SK-N-SH treated with all-trans-retinoic acid at 6 μM for 48 hours (cell line): Measurements from ENCODE around the gene CFAP57.

ENCODE experiments used
- ZFP3 ChIP-seq: fragments of 250-450 bp; sonication (Bioruptor Pico); IDR thresholded peaks from 2 replicates; pipeline ENCODE4 v1.5.0; 2020; ENCODE audit warnings: mild to moderate bottlenecking, moderate library complexity
- ZNF565 ChIP-seq: fragments of 450-650 bp; formaldehyde crosslinking; conservative IDR thresholded peaks from 2 replicates; pipeline ENCODE4 v1.5.0; 2020; ENCODE audit warnings: low read depth, mild to moderate bottlenecking, moderate library complexity
- TF ChIP-seq, protein P1 (sequence below): fragments of 250-450 bp; sonication (Bioruptor Pico); IDR thresholded peaks from 2 replicates; pipeline ENCODE4 v1.8.0; 2020; ENCODE audit warnings: mild to moderate bottlenecking, moderate library complexity, borderline replicate concordance

DNA sequence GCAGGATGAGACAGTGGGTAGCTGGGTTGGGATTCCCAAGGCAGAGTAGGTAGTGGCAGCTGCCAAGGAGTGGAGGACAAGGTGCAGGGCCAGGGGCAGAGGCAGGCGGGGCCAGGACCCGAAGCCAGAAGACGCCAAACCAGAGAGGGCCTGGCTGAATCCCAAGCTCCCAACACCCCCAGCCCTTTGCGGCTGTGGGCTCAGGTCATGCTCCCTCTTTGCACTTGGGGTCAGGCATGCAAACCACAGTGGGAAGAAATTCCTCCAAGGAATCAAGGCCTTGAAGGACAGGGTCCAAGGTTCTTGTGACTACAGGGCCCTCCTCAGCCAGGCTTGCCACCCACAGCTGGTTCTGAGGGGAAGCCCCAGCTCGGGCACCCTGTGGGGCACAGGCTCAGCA is 107.0 kb downstream of the CFAP57 start:
- no peak for TF ChIP-seq ZFP3 (CRISPR knock-in tag)
- TF ChIP-seq, protein P1, sequence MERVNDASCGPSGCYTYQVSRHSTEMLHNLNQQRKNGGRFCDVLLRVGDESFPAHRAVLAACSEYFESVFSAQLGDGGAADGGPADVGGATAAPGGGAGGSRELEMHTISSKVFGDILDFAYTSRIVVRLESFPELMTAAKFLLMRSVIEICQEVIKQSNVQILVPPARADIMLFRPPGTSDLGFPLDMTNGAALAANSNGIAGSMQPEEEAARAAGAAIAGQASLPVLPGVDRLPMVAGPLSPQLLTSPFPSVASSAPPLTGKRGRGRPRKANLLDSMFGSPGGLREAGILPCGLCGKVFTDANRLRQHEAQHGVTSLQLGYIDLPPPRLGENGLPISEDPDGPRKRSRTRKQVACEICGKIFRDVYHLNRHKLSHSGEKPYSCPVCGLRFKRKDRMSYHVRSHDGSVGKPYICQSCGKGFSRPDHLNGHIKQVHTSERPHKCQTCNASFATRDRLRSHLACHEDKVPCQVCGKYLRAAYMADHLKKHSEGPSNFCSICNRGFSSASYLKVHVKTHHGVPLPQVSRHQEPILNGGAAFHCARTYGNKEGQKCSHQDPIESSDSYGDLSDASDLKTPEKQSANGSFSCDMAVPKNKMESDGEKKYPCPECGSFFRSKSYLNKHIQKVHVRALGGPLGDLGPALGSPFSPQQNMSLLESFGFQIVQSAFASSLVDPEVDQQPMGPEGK (CRISPR knock-in tag) = no peak
- TF ChIP-seq ZNF565 (CRISPR knock-in tag) = no peak
